Gastroesophageal sphincter (tissue), 3 donors: ENCODE results near the gene CDH13.

Experiments
- EP300 ChIP-seq: sonication (generic); formaldehyde crosslinking; IDR thresholded peaks from one replicate; pipeline ENCODE4 v1.6.1; 2017; ENCODE audit warnings: antibody characterized with exemption, mild to moderate bottlenecking
- POLR2A ChIP-seq, 2 donors: fragments of 450-650 bp; IDR thresholded peaks; one replicate each; pipeline ENCODE4 v1.6.1; 2017; ENCODE audit warnings: antibody characterized with exemption in 2 of 2, mild to moderate bottlenecking in 2 of 2, moderate library complexity in 1 of 2
- POLR2AphosphoS5 ChIP-seq: sonication (generic); formaldehyde crosslinking; IDR thresholded peaks from one replicate; pipeline ENCODE4 v1.6.1; 2017; ENCODE audit warnings: antibody characterized with exemption
- TF ChIP-seq, protein P1 (sequence below), 4 experiments: fragments of 200-600 bp in 2 of 4; fragments of 450-650 bp in 2 of 4; sonication (generic) in 1 of 4; IDR thresholded peaks; one replicate each; pipeline ENCODE4 v1.5.1; 2017 to 2019; ENCODE audit warnings: antibody characterized with exemption in 4 of 4, mild to moderate bottlenecking in 2 of 4, moderate library complexity in 2 of 4

DNA sequence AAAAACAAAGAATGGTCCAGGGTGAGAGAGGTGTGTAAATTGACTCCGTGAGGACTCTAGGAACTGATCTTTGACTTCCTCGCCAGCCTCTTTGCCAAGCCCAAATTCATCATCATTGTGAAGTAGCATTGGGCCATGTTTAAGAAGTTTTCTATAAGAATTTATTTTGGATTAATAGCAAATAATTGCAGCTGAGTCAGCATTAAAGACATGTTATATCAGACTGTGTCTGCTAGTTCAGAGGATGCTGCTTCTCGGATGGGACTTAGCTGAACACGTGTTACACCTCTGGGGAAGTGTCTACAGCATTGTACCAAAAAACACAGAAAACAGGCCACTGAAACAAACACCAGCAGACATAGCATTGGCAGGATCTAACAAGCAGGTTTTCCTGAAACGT is 366.6 kb downstream of the CDH13 start:
- TF ChIP-seq POLR2AphosphoS5 (no peak), POLR2A (IDR thresholded peaks at IDR 0.05) (no peak), EP300 (no peak)
- TF ChIP-seq, protein P1, sequence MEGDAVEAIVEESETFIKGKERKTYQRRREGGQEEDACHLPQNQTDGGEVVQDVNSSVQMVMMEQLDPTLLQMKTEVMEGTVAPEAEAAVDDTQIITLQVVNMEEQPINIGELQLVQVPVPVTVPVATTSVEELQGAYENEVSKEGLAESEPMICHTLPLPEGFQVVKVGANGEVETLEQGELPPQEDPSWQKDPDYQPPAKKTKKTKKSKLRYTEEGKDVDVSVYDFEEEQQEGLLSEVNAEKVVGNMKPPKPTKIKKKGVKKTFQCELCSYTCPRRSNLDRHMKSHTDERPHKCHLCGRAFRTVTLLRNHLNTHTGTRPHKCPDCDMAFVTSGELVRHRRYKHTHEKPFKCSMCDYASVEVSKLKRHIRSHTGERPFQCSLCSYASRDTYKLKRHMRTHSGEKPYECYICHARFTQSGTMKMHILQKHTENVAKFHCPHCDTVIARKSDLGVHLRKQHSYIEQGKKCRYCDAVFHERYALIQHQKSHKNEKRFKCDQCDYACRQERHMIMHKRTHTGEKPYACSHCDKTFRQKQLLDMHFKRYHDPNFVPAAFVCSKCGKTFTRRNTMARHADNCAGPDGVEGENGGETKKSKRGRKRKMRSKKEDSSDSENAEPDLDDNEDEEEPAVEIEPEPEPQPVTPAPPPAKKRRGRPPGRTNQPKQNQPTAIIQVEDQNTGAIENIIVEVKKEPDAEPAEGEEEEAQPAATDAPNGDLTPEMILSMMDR (IDR thresholded peaks at IDR 0.05): no peak
